ENCODE data around the gene PGPEP1. TPM values are rescaled to one million over a fixed set of nuclear protein-coding genes. Genes with fewer than 3 reads are reported as not detected.
"Not testable (repeated sequence)": the region's sequence is repeated elsewhere in the genome, so short reads cannot be mapped to it uniquely, and the experiment has no call there.

Gene PGPEP1
- total RNA-seq, 4 donors from 2014 or later = 0.83 to 10.1 (median 5.3) TPM

GRCh38 chr19:18362934-18363542 is 22.6 kb downstream of the PGPEP1 start:
- Histone ChIP-seq H3K27ac (no peak overlapping the region), H3K27me3 (no peaks in the 10 kb centered on the region), H3K36me3 (peaks cover 0 to 49% (median 0%) of the 10 kb centered on the region in 3 donors), H3K4me3 (no peak overlapping the region), H3K9me3 (no peaks in the 10 kb centered on the region), H3K4me1 (peaks cover 10 to 22% (median 19%) of the 10 kb centered on the region in 3 donors)
- TF ChIP-seq POLR2A (IDR thresholded peaks at IDR 0.05) (no peak), CTCF (IDR thresholded peaks at IDR 0.05) (no peak)
- DNase-seq = no peak
- WGBS, 2 donors = 91 to 93% methylated on average over 7 to 15 of the region's 17 CpGs
- intact Hi-C loops (cut with DNase I) = no loop called here

- no peak overlapping the region for H3K27ac ChIP-seq
- intact Hi-C loops (cut with DNase I) = no loop called here
- no peak overlapping the region for H3K4me3 ChIP-seq
- no peaks in the 10 kb centered on the region for H3K9me3 ChIP-seq
- peaks cover 10 to 22% (median 19%) of the 10 kb centered on the region in 3 donors for H3K4me1 ChIP-seq
- DNase-seq = no peak
- 77 to 93% methylated on average over 3 to 6 of the region's 6 CpGs for WGBS, 2 donors
- no peaks in the 10 kb centered on the region for H3K27me3 ChIP-seq
- TF ChIP-seq POLR2A (IDR thresholded peaks at IDR 0.05) (no peak), CTCF (IDR thresholded peaks at IDR 0.05) (no peak)
- H3K36me3 ChIP-seq = peaks cover 0 to 42% (median 0%) of the 10 kb centered on the region in 3 donors
These were observed 23.4 kb downstream of the PGPEP1 start for GRCh38 chr19:18363787-18364186.

GRCh38 chr19:18364277-18364825 is 24.0 kb downstream of the PGPEP1 start:
- H3K27me3 ChIP-seq; intact Hi-C loops (cut with DNase I); DNase-seq; H3K9me3 ChIP-seq: not testable (repeated sequence)
- H3K4me3 ChIP-seq = peak overlapping the region in 2 of 4 donors; percentile 13 to 25
- H3K27ac ChIP-seq = peak overlapping the region; percentile 17 to 73 (median 70)
- H3K4me1 ChIP-seq = peaks cover 10 to 22% (median 19%) of the 10 kb centered on the region in 3 donors
- H3K36me3 ChIP-seq = peaks cover 0 to 36% (median 0%) of the 10 kb centered on the region in 3 donors
- 31 to 66% methylated on average over 9 of the region's 11 CpGs for WGBS, 2 donors

GRCh38 chr19:18364826-18365528 is 24.6 kb downstream of the PGPEP1 start:
- H3K27ac ChIP-seq = peak overlapping the region; percentile 17 to 73 (median 70)
- DNase-seq = no peak
- WGBS, 2 donors = 21% methylated on average over 3 of the region's 15 CpGs
- intact Hi-C loops (cut with DNase I) = no loop called here
- H3K4me1 ChIP-seq = peaks cover 10 to 22% (median 19%) of the 10 kb centered on the region in 3 donors
- no peaks in the 10 kb centered on the region for H3K9me3 ChIP-seq
- peak overlapping the region in 2 of 4 donors; percentile 13 to 25 for H3K4me3 ChIP-seq
- H3K36me3 ChIP-seq = peaks cover 0 to 30% (median 0%) of the 10 kb centered on the region in 3 donors
- no peaks in the 10 kb centered on the region for H3K27me3 ChIP-seq
- TF ChIP-seq POLR2A (IDR thresholded peaks at IDR 0.05) (no peak), CTCF (IDR thresholded peaks at IDR 0.05) (no peak)

GRCh38 chr19:18366021-18366435 is 25.6 kb downstream of the PGPEP1 start:
- intact Hi-C loops (cut with DNase I) = no loop called here
- no peak for DNase-seq
- peaks cover 0 to 22% (median 0%) of the 10 kb centered on the region in 3 donors for H3K36me3 ChIP-seq
- H3K9me3 ChIP-seq = no peaks in the 10 kb centered on the region
- no peak for TF ChIP-seq POLR2A (IDR thresholded peaks at IDR 0.05)
- no peak for TF ChIP-seq CTCF (IDR thresholded peaks at IDR 0.05)
- peaks cover 10 to 22% (median 19%) of the 10 kb centered on the region in 3 donors for H3K4me1 ChIP-seq
- H3K27me3 ChIP-seq = no peaks in the 10 kb centered on the region
- peak overlapping the region; percentile 11 to 73 (median 70) for H3K27ac ChIP-seq
- H3K4me3 ChIP-seq = no peak overlapping the region
- 72 to 73% methylated on average over 2 of the region's 2 CpGs for WGBS, 2 donors

Data from esophagus squamous epithelium (tissue), 5 donors.